Mammary epithelial cell (primary cell): ENCODE results near the gene TTC28.

ENCODE experiments used
- EZH2 ChIP-seq: IDR thresholded peaks from 2 replicates; pipeline ENCODE4 v1.6.1; 2012; ENCODE audit warnings: low read length, inconsistent platforms, borderline replicate concordance
- TF ChIP-seq, protein P1 (sequence below), 2 donors: IDR thresholded peaks in 1 of 2; conservative IDR thresholded peaks in 1 of 2; 2 replicates each; pipeline ENCODE4 v1.5.1; 2011 to 2012; ENCODE audit warnings: inconsistent platforms in 2 of 2, low read length in 2 of 2, mild to moderate bottlenecking in 2 of 2, control low read depth in 1 of 2, low read depth in 1 of 2; ENCODE audit not compliant: insufficient read depth in 1 of 2; ENCODE audit errors: extremely low read depth in 1 of 2

DNA sequence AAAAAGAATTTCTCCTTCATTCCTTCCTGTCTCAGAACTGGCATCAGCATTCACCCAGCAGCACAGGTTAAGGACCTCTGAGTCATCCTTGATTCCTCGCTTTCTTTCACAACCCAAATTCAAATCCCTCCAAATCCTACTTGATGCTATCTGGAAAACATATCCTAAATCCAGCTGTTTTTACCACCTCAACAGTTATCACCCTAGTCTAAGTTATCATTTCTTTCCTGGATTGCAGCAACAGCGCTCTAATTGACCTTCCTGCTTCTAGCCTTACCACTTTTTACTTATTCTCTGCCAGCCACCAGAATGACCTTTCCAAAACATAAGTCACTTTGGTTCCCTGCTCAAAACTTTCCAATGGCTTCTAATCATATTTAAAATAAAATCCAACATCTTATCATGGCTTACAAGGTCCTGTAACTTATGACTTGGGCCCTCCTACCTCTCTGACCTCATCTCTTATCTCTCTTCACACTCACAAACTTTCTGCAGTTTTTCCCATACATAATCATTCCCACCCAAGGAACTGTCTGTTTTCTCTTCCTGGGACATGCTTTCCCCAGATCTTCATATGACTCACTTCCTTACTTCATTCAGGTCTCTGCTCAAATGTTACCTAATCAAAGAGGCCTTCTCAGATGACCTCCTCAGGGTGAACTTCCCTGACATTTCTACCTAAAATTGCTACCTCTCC is 119.4 kb downstream of the TTC28 start:
- TF ChIP-seq, protein P1, sequence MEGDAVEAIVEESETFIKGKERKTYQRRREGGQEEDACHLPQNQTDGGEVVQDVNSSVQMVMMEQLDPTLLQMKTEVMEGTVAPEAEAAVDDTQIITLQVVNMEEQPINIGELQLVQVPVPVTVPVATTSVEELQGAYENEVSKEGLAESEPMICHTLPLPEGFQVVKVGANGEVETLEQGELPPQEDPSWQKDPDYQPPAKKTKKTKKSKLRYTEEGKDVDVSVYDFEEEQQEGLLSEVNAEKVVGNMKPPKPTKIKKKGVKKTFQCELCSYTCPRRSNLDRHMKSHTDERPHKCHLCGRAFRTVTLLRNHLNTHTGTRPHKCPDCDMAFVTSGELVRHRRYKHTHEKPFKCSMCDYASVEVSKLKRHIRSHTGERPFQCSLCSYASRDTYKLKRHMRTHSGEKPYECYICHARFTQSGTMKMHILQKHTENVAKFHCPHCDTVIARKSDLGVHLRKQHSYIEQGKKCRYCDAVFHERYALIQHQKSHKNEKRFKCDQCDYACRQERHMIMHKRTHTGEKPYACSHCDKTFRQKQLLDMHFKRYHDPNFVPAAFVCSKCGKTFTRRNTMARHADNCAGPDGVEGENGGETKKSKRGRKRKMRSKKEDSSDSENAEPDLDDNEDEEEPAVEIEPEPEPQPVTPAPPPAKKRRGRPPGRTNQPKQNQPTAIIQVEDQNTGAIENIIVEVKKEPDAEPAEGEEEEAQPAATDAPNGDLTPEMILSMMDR (conservative IDR thresholded peaks at IDR 0.05 in 1 of 2, IDR thresholded peaks at IDR 0.05 in 1 of 2; ENCODE audit: extremely low read depth in 1 of 2, insufficient read depth in 1 of 2, low read depth in 1 of 2, low read length in 2 of 2) = no peak
- no peak for TF ChIP-seq EZH2
